HepG2 (cell line): ENCODE measurements around the gene RRBP1. TPM values are rescaled to one million over a fixed set of nuclear protein-coding genes. Genes with fewer than 3 reads are reported as not detected.

Source experiments
- BRCA1 ChIP-seq: sonication (generic); formaldehyde crosslinking; IDR thresholded peaks from 2 replicates; pipeline ENCODE4 v1.4.0; 2020; ENCODE audit warnings: missing genetic modification reagents
- CBFB ChIP-seq: sonication (generic); formaldehyde crosslinking; IDR thresholded peaks from 2 replicates; pipeline ENCODE4 v1.4.0; 2020; ENCODE audit warnings: missing genetic modification reagents
- GLI4 ChIP-seq: sonication (generic); formaldehyde crosslinking; IDR thresholded peaks from 2 replicates; pipeline ENCODE4 v1.5.1; 2020; ENCODE audit warnings: missing genetic modification reagents, mild to moderate bottlenecking, moderate library complexity, borderline replicate concordance
- IKZF4 ChIP-seq: sonication (generic); formaldehyde crosslinking; IDR thresholded peaks from 2 replicates; pipeline ENCODE4 v1.5.1; 2020; ENCODE audit warnings: borderline replicate concordance, mild to moderate bottlenecking, low read depth, missing genetic modification reagents; ENCODE audit errors: not compliant biosample characterization
- KAT7 ChIP-seq: IDR thresholded peaks from 2 replicates; pipeline ENCODE4 v1.6.1; 2018; ENCODE audit warnings: borderline replicate concordance, missing compliant biosample characterization
- KLF11 ChIP-seq: IDR thresholded peaks from 2 replicates; pipeline ENCODE4 v1.6.1; 2016; ENCODE audit warnings: missing compliant biosample characterization
- KLF16 ChIP-seq, 2 experiments: sonication (generic) in 1 of 2; formaldehyde crosslinking in 1 of 2; IDR thresholded peaks; 2 replicates each; pipeline versions ENCODE4 v1.6.1 to v1.8.0; 2016 to 2023; ENCODE audit warnings: missing genetic modification reagents in 2 of 2, missing compliant biosample characterization in 1 of 2
- MATR3 ChIP-seq: sonication (generic); formaldehyde crosslinking; IDR thresholded peaks from 2 replicates; pipeline ENCODE4 v1.4.0; 2020; ENCODE audit warnings: missing genetic modification reagents
- MTF2 ChIP-seq: sonication (generic); formaldehyde crosslinking; IDR thresholded peaks from 2 replicates; pipeline ENCODE4 v1.5.0; 2020; ENCODE audit warnings: missing genetic modification reagents, borderline replicate concordance
- MXD4 ChIP-seq: IDR thresholded peaks from 2 replicates; pipeline ENCODE4 v1.6.1; 2016; ENCODE audit warnings: mild to moderate bottlenecking, missing biosample characterization, missing genetic modification reagents
- NRL ChIP-seq: sonication (generic); formaldehyde crosslinking; IDR thresholded peaks from 2 replicates; pipeline ENCODE4 v1.5.0; 2020; ENCODE audit warnings: missing genetic modification reagents, mild to moderate bottlenecking, moderate library complexity, borderline replicate concordance
- PAXIP1 ChIP-seq: sonication (generic); formaldehyde crosslinking; conservative IDR thresholded peaks from 2 replicates; pipeline ENCODE4 v1.4.0; 2020; ENCODE audit warnings: mild to moderate bottlenecking, missing genetic modification reagents, moderate library complexity
- RFXANK ChIP-seq: IDR thresholded peaks from 2 replicates; pipeline ENCODE4 v1.6.1; 2016
- TBL1XR1 ChIP-seq: fragments of 150-350 bp; IDR thresholded peaks from 2 replicates; pipeline ENCODE4 v1.6.1; 2014; ENCODE audit warnings: borderline replicate concordance, low read length; ENCODE audit not compliant: partially characterized antibody
- ZNF138 ChIP-seq: sonication (generic); formaldehyde crosslinking; IDR thresholded peaks from 2 replicates; pipeline ENCODE4 v1.5.0; 2020; ENCODE audit warnings: mild to moderate bottlenecking, low read depth, missing genetic modification reagents
- ZNF225 ChIP-seq: sonication (generic); formaldehyde crosslinking; IDR thresholded peaks from 2 replicates; pipeline ENCODE4 v1.4.0; 2020; ENCODE audit warnings: mild to moderate bottlenecking, missing genetic modification reagents
- ZNF296 ChIP-seq: sonication (generic); formaldehyde crosslinking; conservative IDR thresholded peaks from 2 replicates; pipeline ENCODE4 v1.5.0; 2020; ENCODE audit warnings: mild to moderate bottlenecking, missing genetic modification reagents
- ZNF317 ChIP-seq: sonication (generic); formaldehyde crosslinking; IDR thresholded peaks from 2 replicates; pipeline ENCODE4 v1.5.0; 2020; ENCODE audit warnings: mild to moderate bottlenecking, missing genetic modification reagents
- ZNF607 ChIP-seq: sonication (generic); formaldehyde crosslinking; IDR thresholded peaks from 2 replicates; pipeline ENCODE4 v1.5.1; 2020; ENCODE audit warnings: missing genetic modification reagents, mild to moderate bottlenecking, borderline replicate concordance
- ZNF672 ChIP-seq: sonication (generic); formaldehyde crosslinking; IDR thresholded peaks from 2 replicates; pipeline ENCODE4 v1.8.1; 2022; ENCODE audit warnings: missing genetic modification reagents
- ZNF737 ChIP-seq: sonication (generic); formaldehyde crosslinking; IDR thresholded peaks from 2 replicates; pipeline ENCODE4 v1.5.0; 2020; ENCODE audit warnings: missing genetic modification reagents, mild to moderate bottlenecking, borderline replicate concordance
- ZSCAN9 ChIP-seq: IDR thresholded peaks from 2 replicates; pipeline ENCODE4 v1.6.1; 2016; ENCODE audit warnings: borderline replicate concordance
- ZXDC ChIP-seq: sonication (generic); formaldehyde crosslinking; IDR thresholded peaks from 2 replicates; pipeline ENCODE4 v1.5.0; 2020; ENCODE audit warnings: mild to moderate bottlenecking, missing genetic modification reagents
- polyA plus RNA-seq, 8 experiments: library from polyadenylated mRNA; depleted of rRNA in 3 of 8; stranded (reverse) in 7 of 8; unstranded in 1 of 8; fragments of >200 nt; fragmentation: Illumina TruSeq in 4 of 8; extraction: Trizol in 4 of 8; gene quantifications; 2 replicates each; pipeline versions ENCODE4 v1.2.1 to v1.2.3, GENCODE V29; 2011 to 2016; ENCODE audit warnings: low read depth in 4 of 8, missing spikeins in 1 of 8, mixed read lengths in 1 of 8; ENCODE audit not compliant: insufficient read depth in 1 of 8
- total RNA-seq, 5 experiments: library from RNA; depleted of rRNA; stranded (reverse); fragments of >200 nt; fragmentation: Illumina TruSeq; extraction: Trizol; gene quantifications; 2 replicates each; pipeline ENCODE4 v1.2.3, GENCODE V29; 2016; ENCODE audit warnings: low read depth in 1 of 5
- TF ChIP-seq, protein P1 (sequence below): sonication (generic); formaldehyde crosslinking; IDR thresholded peaks from 2 replicates; pipeline ENCODE4 v1.4.0; 2020; ENCODE audit warnings: mild to moderate bottlenecking, missing genetic modification reagents

RRBP1 gene
- total and polyA plus RNA-seq, 2 of the 13 experiments (the other 11 are each of a cell fraction or from before 2014, with no cell fraction given) = 150 to 222 TPM

DNA sequence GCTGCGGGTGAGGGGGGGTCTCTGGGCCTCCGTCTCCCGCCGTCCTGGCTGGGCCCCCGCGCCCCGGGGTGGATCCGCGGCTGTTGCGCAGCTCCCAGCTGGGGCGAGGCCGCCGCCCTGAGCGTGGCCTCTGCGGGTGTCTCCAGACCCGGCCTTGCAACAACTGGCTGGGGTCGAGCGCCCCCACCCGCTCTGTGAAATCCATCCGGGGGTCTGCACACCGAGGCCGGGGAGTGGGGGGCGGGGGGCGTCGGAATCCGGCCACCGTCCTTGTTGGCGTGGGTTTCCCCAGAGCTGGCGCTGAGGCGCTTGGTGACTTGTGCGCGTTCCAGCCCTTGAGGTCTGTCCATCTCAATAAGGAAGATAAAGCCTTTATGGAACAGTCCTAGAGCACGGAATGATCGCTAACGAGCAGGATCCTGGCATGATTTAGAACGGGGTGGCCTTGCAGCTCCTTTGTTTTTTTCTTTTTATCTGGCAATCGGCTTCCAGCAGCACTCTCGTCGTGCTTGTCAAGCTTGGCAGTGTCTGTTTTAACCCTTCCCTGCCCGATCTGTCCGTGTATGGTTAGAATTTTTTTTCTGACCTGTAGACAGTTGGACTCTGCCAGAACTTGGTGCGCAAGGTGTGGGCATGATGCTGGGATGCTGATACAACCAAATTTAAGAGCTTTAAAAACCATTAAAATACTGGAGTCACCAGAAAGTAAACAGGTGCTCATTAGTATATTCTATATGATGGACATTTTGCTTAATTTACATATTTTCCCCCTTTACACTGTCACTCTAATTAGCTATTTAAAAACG lies 111.5 kb downstream of the RRBP1 start (continued):
- TF ChIP-seq MXD4 (peak; percentile 15; the same call in 1 of the 2 replicates), KLF11 (CRISPR knock-in tag) (no peak), MATR3 (CRISPR knock-in tag) (no peak), ZNF296 (CRISPR knock-in tag) (no peak), ZXDC (CRISPR knock-in tag) (0 out of 2 replicates have a peak, but pooled peaks have one; percentile 13), MTF2 (no peak), KLF16 (CRISPR knock-in tag; IDR thresholded peaks at IDR 0.05) (peak; percentile 5 to 16; a peak in 1 of 4 replicates), KAT7 (CRISPR knock-in tag) (peak; percentile 57), NRL (CRISPR knock-in tag) (0 out of 2 replicates have a peak, but pooled peaks have one; percentile 16), ZNF607 (no peak), BRCA1 (CRISPR knock-in tag) (peak; percentile 37; the same call in 1 of the 2 replicates), PAXIP1 (CRISPR knock-in tag) (peak; percentile 29; the same call in 1 of the 2 replicates), ZNF737 (CRISPR knock-in tag) (no peak; the same call in 1 of the 2 replicates), ZNF317 (CRISPR knock-in tag) (no peak), CBFB (CRISPR knock-in tag) (peak; percentile 43; the same call in 1 of the 2 replicates), ZNF138 (CRISPR knock-in tag) (no peak), ZSCAN9 (CRISPR knock-in tag) (0 out of 2 replicates have a peak, but pooled peaks have one; percentile 21), ZNF225 (CRISPR knock-in tag) (no peak), RFXANK (CRISPR knock-in tag) (no peak; the same call in 1 of the 2 replicates), TBL1XR1 (no peak), ZNF672 (no peak), IKZF4 (CRISPR knock-in tag) (peak; percentile 59), GLI4 (CRISPR knock-in tag) (0 out of 2 replicates have a peak, but pooled peaks have one; percentile 75)
- TF ChIP-seq, protein P1, sequence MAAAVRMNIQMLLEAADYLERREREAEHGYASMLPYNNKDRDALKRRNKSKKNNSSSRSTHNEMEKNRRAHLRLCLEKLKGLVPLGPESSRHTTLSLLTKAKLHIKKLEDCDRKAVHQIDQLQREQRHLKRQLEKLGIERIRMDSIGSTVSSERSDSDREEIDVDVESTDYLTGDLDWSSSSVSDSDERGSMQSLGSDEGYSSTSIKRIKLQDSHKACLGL (CRISPR knock-in tag) = no peak; the same call in 1 of the 2 replicates
